Activated T-cell treated with anti-CD3 and anti-CD28 coated beads, Interleukin-2, amount 50 U/mL, for 72 hours (primary cell): ENCODE data around the gene FOXK1. TPM values are rescaled to one million over a fixed set of nuclear protein-coding genes. Genes with fewer than 3 reads are reported as not detected.

ENCODE experiments used
- ATAC-seq, 2 donors: fragments of 150-1000 bp; cut with Tn5 transposase; replicated peaks in 1 of 2; 2 replicates each; pipeline ENCODE4 v1.10.0; 2021; ENCODE audit warnings: moderate library complexity in 2 of 2, mild to moderate bottlenecking in 1 of 2
- DNase-seq, 2 donors: peaks; one replicate each; pipeline ENCODE4 v3.0.0; 2021 to 2022; ENCODE audit warnings: mixed read lengths in 1 of 2
- H3K27ac Mint-ChIP-seq: one replicate; pipeline ENCODE4 v1.8.0; 2022; ENCODE audit warnings: mild to moderate bottlenecking, moderate library complexity, mixed read lengths
- H3K27me3 Mint-ChIP-seq: one replicate; pipeline ENCODE4 v1.8.0; 2022; ENCODE audit warnings: low read depth, mixed read lengths
- H3K36me3 Mint-ChIP-seq, 2 donors: one replicate each; pipeline ENCODE4 v1.8.0; 2022; ENCODE audit warnings: mixed read lengths in 2 of 2, mild to moderate bottlenecking in 1 of 2; ENCODE audit not compliant: insufficient read depth in 2 of 2
- H3K4me1 Mint-ChIP-seq: one replicate; pipeline ENCODE4 v1.8.0; 2022; ENCODE audit warnings: low read depth, mixed read lengths
- H3K4me3 Mint-ChIP-seq, 2 donors: one replicate each; pipeline ENCODE4 v1.8.0; 2022; ENCODE audit warnings: mild to moderate bottlenecking in 2 of 2, mixed read lengths in 2 of 2, moderate library complexity in 2 of 2
- H3K9me3 Mint-ChIP-seq, 2 donors: one replicate each; pipeline ENCODE4 v1.8.0; 2022; ENCODE audit warnings: mixed read lengths in 2 of 2
- total RNA-seq, 2 donors: library from RNA; stranded (reverse); gene quantifications; one replicate each; pipeline ENCODE4 v1.2.3, GENCODE V29; 2022

FOXK1 gene
- total RNA-seq, 2 donors from 2014 or later, result 38.6 to 41.0 TPM

- Mint-ChIP-seq H3K9me3 (no peaks in the 10 kb centered on the region), H3K27ac (peak overlapping the region; percentile 38), H3K4me1 (peaks cover 67% of the 10 kb centered on the region), H3K36me3 (peaks cover 0 to 12% of the 10 kb centered on the region in 2 donors), H3K27me3 (no peaks in the 10 kb centered on the region), H3K4me3 (peak overlapping the region; percentile 79 to 82)
- ATAC-seq (peak; percentile 59 to 61), DNase-seq (peak; percentile 27 to 57)
Observed at GRCh38 chr7:4738711-4739527, 56.8 kb downstream of the FOXK1 start.

- Mint-ChIP-seq H3K27ac (peak overlapping the region; percentile 29), H3K4me3 (peak overlapping the region; percentile 79 to 82), H3K9me3 (no peaks in the 10 kb centered on the region), H3K27me3 (no peaks in the 10 kb centered on the region), H3K4me1 (peaks cover 67% of the 10 kb centered on the region), H3K36me3 (peaks cover 0 to 15% of the 10 kb centered on the region in 2 donors)
- ATAC-seq (peak; percentile 33 to 42), DNase-seq (peak; percentile 19 to 35)
Observed at GRCh38 chr7:4739528-4739992, 57.5 kb downstream of the FOXK1 start.

GRCh38 chr7:4740796-4741195 lies 58.7 kb downstream of the FOXK1 start:
- DNase-seq (no peak), ATAC-seq (no peak)
- Mint-ChIP-seq H3K27ac (no peak overlapping the region), H3K36me3 (peaks cover 0 to 15% of the 10 kb centered on the region in 2 donors), H3K4me3 (no peak overlapping the region), H3K27me3 (no peaks in the 10 kb centered on the region), H3K4me1 (peaks cover 72% of the 10 kb centered on the region), H3K9me3 (no peaks in the 10 kb centered on the region)

GRCh38 chr7:4742051-4742573 lies 60.0 kb downstream of the FOXK1 start:
- peak in 1 of 2 donors; percentile 39 for DNase-seq
- H3K36me3 Mint-ChIP-seq, result peaks cover 0 to 17% of the 10 kb centered on the region in 2 donors
- ATAC-seq, result peak in 1 of 2 donors; percentile 12
- H3K4me3 Mint-ChIP-seq, result peak overlapping the region in 1 of 2 donors; percentile 56
- H3K27ac Mint-ChIP-seq, result no peak overlapping the region
- H3K9me3 Mint-ChIP-seq, result no peaks in the 10 kb centered on the region
- H3K4me1 Mint-ChIP-seq, result peaks cover 76% of the 10 kb centered on the region
- no peaks in the 10 kb centered on the region for H3K27me3 Mint-ChIP-seq

GRCh38 chr7:4742852-4743251 lies 60.8 kb downstream of the FOXK1 start:
- Mint-ChIP-seq H3K9me3 (no peaks in the 10 kb centered on the region), H3K27ac (peak overlapping the region; percentile 50), H3K4me1 (peaks cover 79% of the 10 kb centered on the region), H3K36me3 (peaks cover 0 to 18% of the 10 kb centered on the region in 2 donors), H3K4me3 (peak overlapping the region in 1 of 2 donors; percentile 25), H3K27me3 (no peaks in the 10 kb centered on the region)
- no peak for ATAC-seq
- DNase-seq, result no peak

GRCh38 chr7:4744391-4745264 lies 62.5 kb downstream of the FOXK1 start:
- no peaks in the 10 kb centered on the region for H3K27me3 Mint-ChIP-seq

GRCh38 chr7:4745265-4745919 lies 63.3 kb downstream of the FOXK1 start:
- H3K36me3 Mint-ChIP-seq, result peaks cover 3 to 27% of the 10 kb centered on the region in 2 donors
- ATAC-seq, result peak; percentile 32 to 38

More at GRCh38 chr7:4744391-4745264, 62.5 kb downstream of the FOXK1 start:
- ATAC-seq (peak; percentile 77 to 81), DNase-seq (peak; percentile 77 to 78)
- peak overlapping the region; percentile 82 for H3K27ac Mint-ChIP-seq
- peaks cover 3 to 27% of the 10 kb centered on the region in 2 donors for H3K36me3 Mint-ChIP-seq
- H3K9me3 Mint-ChIP-seq, result no peaks in the 10 kb centered on the region
- peak overlapping the region; percentile 91 to 96 for H3K4me3 Mint-ChIP-seq
- H3K4me1 Mint-ChIP-seq, result peaks cover 79% of the 10 kb centered on the region

GRCh38 chr7:4745971-4746919 lies 64.2 kb downstream of the FOXK1 start:
- peaks cover 3 to 30% of the 10 kb centered on the region in 2 donors for H3K36me3 Mint-ChIP-seq
- H3K4me3 Mint-ChIP-seq, result peak overlapping the region; percentile 91 to 96
- H3K4me1 Mint-ChIP-seq, result peaks cover 68% of the 10 kb centered on the region
- H3K27ac Mint-ChIP-seq, result peak overlapping the region; percentile 95
- no peaks in the 10 kb centered on the region for H3K27me3 Mint-ChIP-seq
- peak in 1 of 2 donors; percentile 34 for ATAC-seq
- peak; percentile 30 to 47 for DNase-seq
- no peaks in the 10 kb centered on the region for H3K9me3 Mint-ChIP-seq

More at GRCh38 chr7:4745265-4745919, 63.3 kb downstream of the FOXK1 start:
- DNase-seq, result no peak
- Mint-ChIP-seq H3K27me3 (no peaks in the 10 kb centered on the region), H3K4me3 (peak overlapping the region; percentile 91 to 96), H3K27ac (peak overlapping the region; percentile 95), H3K4me1 (peaks cover 74% of the 10 kb centered on the region), H3K9me3 (no peaks in the 10 kb centered on the region)

GRCh38 chr7:4747013-4747412 lies 64.9 kb downstream of the FOXK1 start:
- peak overlapping the region; percentile 40 to 54 for H3K4me3 Mint-ChIP-seq
- ATAC-seq, result no peak
- DNase-seq, result no peak
- H3K36me3 Mint-ChIP-seq, result peaks cover 3 to 24% of the 10 kb centered on the region in 2 donors
- peak overlapping the region; percentile 33 for H3K27ac Mint-ChIP-seq
- peaks cover 62% of the 10 kb centered on the region for H3K4me1 Mint-ChIP-seq
- H3K9me3 Mint-ChIP-seq, result no peaks in the 10 kb centered on the region
- H3K27me3 Mint-ChIP-seq, result no peaks in the 10 kb centered on the region

GRCh38 chr7:4747746-4748145 lies 65.7 kb downstream of the FOXK1 start:
- Mint-ChIP-seq H3K27ac (peak overlapping the region; percentile 71), H3K4me1 (peaks cover 68% of the 10 kb centered on the region)

GRCh38 chr7:4748231-4748681 lies 66.2 kb downstream of the FOXK1 start:
- Mint-ChIP-seq H3K4me1 (peaks cover 68% of the 10 kb centered on the region), H3K4me3 (peak overlapping the region; percentile 33 to 61), H3K9me3 (no peaks in the 10 kb centered on the region), H3K27me3 (no peaks in the 10 kb centered on the region), H3K36me3 (peaks cover 3 to 19% of the 10 kb centered on the region in 2 donors), H3K27ac (peak overlapping the region; percentile 94)
- DNase-seq (no peak), ATAC-seq (no peak)

More at GRCh38 chr7:4747746-4748145, 65.7 kb downstream of the FOXK1 start:
- no peaks in the 10 kb centered on the region for H3K9me3 Mint-ChIP-seq
- peak overlapping the region; percentile 33 to 61 for H3K4me3 Mint-ChIP-seq
- H3K27me3 Mint-ChIP-seq, result no peaks in the 10 kb centered on the region
- H3K36me3 Mint-ChIP-seq, result peaks cover 3 to 22% of the 10 kb centered on the region in 2 donors
- DNase-seq (no peak), ATAC-seq (no peak)
